Body of pancreas (tissue), 4 donors: ENCODE measurements around the gene MAN1A2. TPM values are rescaled to one million over a fixed set of nuclear protein-coding genes. Genes with fewer than 3 reads are reported as not detected.

Experiments
- ATAC-seq: fragments of 150-250 bp; one replicate; pipeline ENCODE4 v1.9.1; 2016
- DNase-seq, 4 donors: peaks; one replicate each; pipeline ENCODE4 v3.0.0-alpha.2; 2019
- H3K27ac ChIP-seq, 4 donors: fragments of 200-600 bp; sonication (generic); 1 replicate in 3 of 4; 2 replicates in 1 of 4; pipeline versions ENCODE4 v1.5.1 to v1.6.1; 2016 to 2019; ENCODE audit warnings: mild to moderate bottlenecking in 1 of 4, mixed read lengths in 1 of 4, moderate library complexity in 1 of 4
- H3K27me3 ChIP-seq, 2 donors: fragments of 200-600 bp; sonication (generic); one replicate each; pipeline ENCODE4 v1.6.0; 2016; ENCODE audit warnings: mild to moderate bottlenecking in 1 of 2
- H3K36me3 ChIP-seq, 2 donors: fragments of 200-600 bp; sonication (generic); replicated peaks in 1 of 2; 2 replicates each; pipeline ENCODE4 v1.5.1; 2016; ENCODE audit warnings: low read depth in 2 of 2; ENCODE audit not compliant: insufficient read depth in 1 of 2
- H3K4me1 ChIP-seq: fragments of 200-600 bp; sonication (generic); one replicate; pipeline ENCODE4 v1.6.0; 2016
- H3K4me3 ChIP-seq, 2 donors: fragments of 200-600 bp; sonication (generic); 1 replicate in 1 of 2; 2 replicates in 1 of 2; pipeline ENCODE4 v1.5.1; 2016 to 2019
- H3K9me3 ChIP-seq, 3 donors: fragments of 200-600 bp; sonication (generic); 1 replicate in 2 of 3; 2 replicates in 1 of 3; pipeline ENCODE4 v1.5.1; 2016
- POLR2A ChIP-seq, 3 donors: fragments of 450-650 bp; IDR thresholded peaks; one replicate each; pipeline ENCODE4 v1.6.1; 2016; ENCODE audit warnings: antibody characterized with exemption in 3 of 3, mild to moderate bottlenecking in 2 of 3
- WGBS, 2 donors: methylation state at CpG; one replicate each; pipeline ENCODE4 v1.1.5; 2017; 5-methylcytosine and 5-hydroxymethylcytosine counted together
- intact Hi-C: fragments of 100-400 bp; cut with DNase I; formaldehyde crosslinking; loops from one replicate; pipeline ENCODE4 v1.15.1; 2023
- total RNA-seq, 2 donors: library from RNA; depleted of rRNA; stranded (reverse); fragments of >200 nt; gene quantifications; one replicate each; pipeline ENCODE4 v1.1.0, GENCODE V29; 2016
- TF ChIP-seq, protein P1 (sequence below), 7 experiments: fragments of 450-650 bp in 4 of 7; fragments of 200-600 bp in 3 of 7; sonication (generic) in 3 of 7; IDR thresholded peaks; one replicate each; pipeline ENCODE4 v1.5.1; 2016 to 2019; ENCODE audit warnings: antibody characterized with exemption in 7 of 7

The MAN1A2 gene
- total RNA-seq, 2 donors from 2014 or later = 37.9 to 54.4 TPM

GRCh38 chr1:117561551-117561950 is 194.3 kb downstream of the MAN1A2 start:
- Histone ChIP-seq H3K27me3 (no peaks in the 10 kb centered on the region), H3K4me3 (no peak overlapping the region), H3K4me1 (peaks cover 45% of the 10 kb centered on the region), H3K9me3 (no peaks in the 10 kb centered on the region), H3K36me3 (no peaks in the 10 kb centered on the region), H3K27ac (peak overlapping the region in 3 of 4 donors; percentile 52 to 72 (median 68))
- 90 to 100% methylated on average over 2 of the region's 2 CpGs for WGBS, 2 donors
- intact Hi-C loops = no loop called here
- ATAC-seq = no peak
- no peak for TF ChIP-seq POLR2A (IDR thresholded peaks at IDR 0.05)
- TF ChIP-seq, protein P1, sequence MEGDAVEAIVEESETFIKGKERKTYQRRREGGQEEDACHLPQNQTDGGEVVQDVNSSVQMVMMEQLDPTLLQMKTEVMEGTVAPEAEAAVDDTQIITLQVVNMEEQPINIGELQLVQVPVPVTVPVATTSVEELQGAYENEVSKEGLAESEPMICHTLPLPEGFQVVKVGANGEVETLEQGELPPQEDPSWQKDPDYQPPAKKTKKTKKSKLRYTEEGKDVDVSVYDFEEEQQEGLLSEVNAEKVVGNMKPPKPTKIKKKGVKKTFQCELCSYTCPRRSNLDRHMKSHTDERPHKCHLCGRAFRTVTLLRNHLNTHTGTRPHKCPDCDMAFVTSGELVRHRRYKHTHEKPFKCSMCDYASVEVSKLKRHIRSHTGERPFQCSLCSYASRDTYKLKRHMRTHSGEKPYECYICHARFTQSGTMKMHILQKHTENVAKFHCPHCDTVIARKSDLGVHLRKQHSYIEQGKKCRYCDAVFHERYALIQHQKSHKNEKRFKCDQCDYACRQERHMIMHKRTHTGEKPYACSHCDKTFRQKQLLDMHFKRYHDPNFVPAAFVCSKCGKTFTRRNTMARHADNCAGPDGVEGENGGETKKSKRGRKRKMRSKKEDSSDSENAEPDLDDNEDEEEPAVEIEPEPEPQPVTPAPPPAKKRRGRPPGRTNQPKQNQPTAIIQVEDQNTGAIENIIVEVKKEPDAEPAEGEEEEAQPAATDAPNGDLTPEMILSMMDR (IDR thresholded peaks at IDR 0.05) = no peak
- DNase-seq = no peak

- Histone ChIP-seq H3K27me3 (no peaks in the 10 kb centered on the region), H3K36me3 (no peaks in the 10 kb centered on the region), H3K9me3 (no peaks in the 10 kb centered on the region), H3K27ac (peak overlapping the region; percentile 52 to 72 (median 66)), H3K4me1 (peaks cover 45% of the 10 kb centered on the region), H3K4me3 (no peak overlapping the region)
- DNase-seq (peak; percentile 49 to 79 (median 73)), ATAC-seq (peak; percentile 73)
- WGBS, 2 donors = 43 to 50% methylated on average over 8 to 9 of the region's 9 CpGs
- intact Hi-C loops = no loop called here
- TF ChIP-seq, protein P1 (IDR thresholded peaks at IDR 0.05) = peak in 1 of 7 experiments; percentile 9
- no peak for TF ChIP-seq POLR2A (IDR thresholded peaks at IDR 0.05)
These were observed 195.6 kb downstream of the MAN1A2 start for GRCh38 chr1:117562581-117563491.

GRCh38 chr1:117563492-117563875 is 196.2 kb downstream of the MAN1A2 start:
- no peaks in the 10 kb centered on the region for H3K9me3 ChIP-seq
- intact Hi-C loops = no loop called here
- no peak for TF ChIP-seq POLR2A (IDR thresholded peaks at IDR 0.05)
- TF ChIP-seq, protein P1 (IDR thresholded peaks at IDR 0.05) = no peak
- 89 to 91% methylated on average over 4 of the region's 4 CpGs for WGBS, 2 donors
- no peak overlapping the region for H3K4me3 ChIP-seq
- peaks cover 45% of the 10 kb centered on the region for H3K4me1 ChIP-seq
- no peak for DNase-seq
- H3K27ac ChIP-seq = peak overlapping the region; percentile 52 to 72 (median 66)
- no peaks in the 10 kb centered on the region for H3K36me3 ChIP-seq
- no peak for ATAC-seq
- no peaks in the 10 kb centered on the region for H3K27me3 ChIP-seq

- H3K27ac ChIP-seq = no peak overlapping the region
- no peak overlapping the region for H3K4me3 ChIP-seq
- no peaks in the 10 kb centered on the region for H3K36me3 ChIP-seq
- H3K4me1 ChIP-seq = peaks cover 45% of the 10 kb centered on the region
- intact Hi-C loops = no loop called here
- H3K9me3 ChIP-seq = no peaks in the 10 kb centered on the region
- no peak for TF ChIP-seq POLR2A (IDR thresholded peaks at IDR 0.05)
- TF ChIP-seq, protein P1 (IDR thresholded peaks at IDR 0.05) = no peak
- DNase-seq (no peak), ATAC-seq (no peak)
- WGBS, 2 donors = 71 to 84% methylated on average over 8 of the region's 8 CpGs
- H3K27me3 ChIP-seq = no peaks in the 10 kb centered on the region
These were observed 197.2 kb downstream of the MAN1A2 start for GRCh38 chr1:117564227-117565075.
